Hippocampal formation (tissue), 2 donors: ENCODE results near the gene DSTN.

ENCODE experiments used
- DNase-seq, 2 donors: peaks; one replicate each; lab custom pipeline; 2025; lab: John Stamatoyannopoulos, UW

The DSTN gene

DNA sequence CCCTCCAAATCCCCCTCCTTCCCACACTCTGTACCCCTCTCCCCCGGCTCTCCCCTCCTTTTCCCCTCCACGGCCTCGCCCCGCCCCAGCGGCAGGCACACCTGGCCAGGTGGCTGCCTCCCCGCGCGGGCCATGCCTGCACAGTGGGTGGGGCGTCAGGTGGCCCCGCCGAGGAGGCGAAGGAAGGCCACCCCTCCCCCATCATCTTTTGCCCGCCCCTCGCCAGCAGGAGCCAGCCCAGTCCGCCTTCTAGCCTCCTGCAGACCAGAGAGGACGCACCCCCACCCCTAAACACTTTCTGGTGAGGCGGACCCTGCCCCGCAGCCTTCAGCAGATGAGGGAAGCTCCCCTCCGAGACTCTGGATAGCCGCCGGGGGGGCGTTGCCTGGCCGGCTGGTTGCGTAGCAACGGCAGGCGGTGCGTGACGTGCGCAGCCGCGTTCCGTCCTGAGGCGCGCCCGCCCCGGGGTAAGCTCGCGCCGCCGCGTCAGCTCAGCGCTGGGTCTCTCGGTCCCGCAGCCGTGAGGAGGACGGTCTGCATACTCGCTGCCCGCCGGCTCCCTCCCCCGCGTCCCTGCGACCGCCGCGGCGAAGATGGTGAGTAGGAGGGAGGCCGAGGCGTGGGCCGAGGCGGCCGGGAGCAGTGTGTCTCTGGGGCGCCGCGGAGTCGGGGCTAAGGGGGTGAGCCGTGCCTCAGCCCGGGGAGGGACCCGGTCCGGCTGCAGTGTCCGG, at the start of gene DSTN:
DSTN (plus strand) TSS at position 460 of the 731 bp plus-strand sequence; CDS start at position 594, 134 bp downstream.
- DNase-seq, result peak; percentile 85 to 86

DNA sequence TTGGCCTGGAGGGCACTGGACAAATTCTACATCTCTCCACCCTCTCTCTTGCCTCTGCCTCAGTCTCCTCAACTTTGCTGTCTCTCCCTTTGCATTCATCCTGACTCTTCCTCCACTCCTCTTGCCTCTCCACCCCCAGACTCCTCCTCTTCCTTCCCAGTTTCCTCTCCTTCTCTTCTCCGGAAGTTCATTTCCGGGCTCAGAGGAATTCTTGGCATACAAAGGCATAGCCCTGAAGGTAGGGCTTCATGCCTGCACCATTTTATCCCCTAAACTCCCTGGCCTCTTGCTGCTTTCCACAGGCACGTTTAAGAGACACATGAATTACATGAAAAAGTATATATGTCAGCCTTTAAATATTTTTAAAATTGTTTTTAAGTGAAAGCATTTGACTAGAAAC, 49.3 kb upstream of the DSTN start:
- no peak for DNase-seq

DNA sequence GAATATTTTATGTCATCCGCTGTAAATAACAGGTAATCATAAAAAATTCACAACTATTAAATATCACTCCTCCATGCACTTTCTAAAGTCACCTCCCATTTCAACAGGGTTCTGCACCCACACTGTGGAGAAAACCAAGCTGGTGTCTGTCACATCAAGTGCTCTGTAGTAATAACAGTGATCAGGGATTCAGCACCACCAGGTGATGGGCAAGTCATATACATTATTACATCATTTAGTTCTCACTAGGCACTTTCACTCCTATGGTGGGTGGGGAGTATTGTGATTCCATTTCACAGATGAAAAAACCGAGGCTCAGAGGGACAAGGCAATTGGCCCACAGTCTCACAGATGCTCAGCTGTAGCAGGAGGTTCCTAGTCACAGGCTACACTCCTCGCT, 47.3 kb upstream of the DSTN start:
- no peak for DNase-seq

DNA sequence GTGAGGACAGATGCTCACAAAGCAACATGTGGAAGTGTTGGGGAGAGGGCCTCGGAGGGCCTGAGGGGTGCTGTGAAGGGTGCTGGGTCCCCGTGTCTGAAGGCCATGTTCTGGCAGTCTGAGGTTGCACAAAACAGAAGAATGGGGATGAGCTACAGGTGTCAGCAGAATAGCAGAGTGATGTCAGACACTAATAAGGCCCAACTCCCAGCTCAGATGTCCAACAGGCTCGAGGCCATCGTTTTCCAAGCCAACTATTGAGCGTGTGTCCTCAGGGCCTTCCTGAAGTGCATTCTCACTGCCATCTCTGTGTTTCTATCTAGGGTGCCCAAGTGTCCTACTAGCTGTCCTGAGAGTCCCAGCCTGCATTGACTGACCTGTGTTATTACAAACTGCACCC, 46.5 kb upstream of the DSTN start:
- DNase-seq, result no peak

DNA sequence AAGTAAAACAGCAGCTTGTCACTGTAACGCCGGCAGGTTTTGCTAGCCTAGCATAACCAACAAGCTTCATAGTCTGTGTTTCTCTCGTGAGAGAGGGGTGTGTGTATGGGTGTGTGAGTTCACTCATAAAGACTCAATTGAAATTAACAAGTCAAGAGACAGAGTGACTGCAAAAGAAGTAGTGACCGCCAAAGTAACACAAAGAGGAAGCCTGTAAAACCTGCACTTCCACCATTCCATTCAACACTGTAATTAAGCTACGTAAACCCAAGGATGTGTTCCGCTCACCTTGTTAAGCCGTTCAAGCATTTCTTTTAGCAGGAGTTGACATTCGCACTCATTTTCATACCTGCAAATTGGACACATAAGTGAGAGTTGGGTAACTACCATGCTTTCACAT, 45.3 kb upstream of the DSTN start:
- no peak for DNase-seq

DNA sequence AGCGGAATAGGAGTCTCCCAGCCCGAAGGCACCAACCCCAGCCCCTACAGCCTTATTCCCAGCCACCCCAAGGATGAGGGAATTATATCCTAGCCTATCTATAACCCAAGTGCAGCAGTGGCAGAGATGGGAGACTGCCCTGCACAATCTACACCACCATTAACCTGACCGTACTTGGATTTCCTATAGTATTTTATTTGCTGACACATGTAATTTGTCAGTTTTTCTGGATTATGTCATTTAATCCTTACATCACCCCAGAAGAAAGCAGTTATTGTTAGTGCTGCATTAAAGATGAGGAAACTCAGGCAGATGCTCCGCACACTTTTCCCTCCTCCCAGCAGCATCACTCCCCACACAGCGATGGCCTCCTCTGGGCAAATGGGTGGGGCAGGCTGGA, 44.7 kb upstream of the DSTN start:
- DNase-seq, result no peak

DNA sequence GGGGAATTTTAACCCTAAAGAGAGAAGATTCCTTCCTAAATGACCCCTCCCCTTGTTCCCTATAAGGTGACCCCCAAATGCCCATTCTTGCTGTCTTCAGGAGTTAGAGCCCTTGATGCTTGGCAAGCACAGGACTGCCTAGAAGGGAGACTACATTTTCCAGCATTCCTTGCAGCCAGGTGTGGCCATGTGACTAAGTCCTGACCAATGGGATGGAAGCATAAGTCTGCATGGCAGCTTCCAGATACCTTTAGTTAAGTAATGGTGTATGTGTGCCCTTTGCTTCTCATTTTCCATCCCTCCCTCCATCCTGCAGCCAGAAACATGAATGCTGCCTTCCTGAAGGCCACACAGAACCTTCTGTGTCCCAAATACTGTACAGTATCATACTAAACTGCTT, 44.2 kb upstream of the DSTN start:
- DNase-seq, result no peak

DNA sequence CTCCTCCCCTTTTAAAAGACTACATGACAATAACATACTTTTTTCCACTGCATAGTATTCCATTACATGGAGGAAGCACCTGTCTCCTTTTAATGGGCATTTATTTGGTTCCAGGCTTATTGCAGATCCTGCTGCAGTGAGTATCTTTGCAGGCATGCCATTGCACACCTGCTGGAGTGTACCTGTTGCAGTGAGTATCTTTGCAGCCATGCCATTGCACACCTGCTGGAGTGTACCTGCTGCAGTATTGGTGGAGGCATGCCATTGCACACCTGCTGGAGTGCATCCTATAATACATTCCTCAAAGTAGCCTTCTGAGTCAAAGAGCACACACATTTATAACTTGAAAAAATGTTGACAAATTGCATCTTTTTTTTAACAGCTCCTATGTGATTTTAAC, 40.3 kb upstream of the DSTN start:
- no peak for DNase-seq

DNA sequence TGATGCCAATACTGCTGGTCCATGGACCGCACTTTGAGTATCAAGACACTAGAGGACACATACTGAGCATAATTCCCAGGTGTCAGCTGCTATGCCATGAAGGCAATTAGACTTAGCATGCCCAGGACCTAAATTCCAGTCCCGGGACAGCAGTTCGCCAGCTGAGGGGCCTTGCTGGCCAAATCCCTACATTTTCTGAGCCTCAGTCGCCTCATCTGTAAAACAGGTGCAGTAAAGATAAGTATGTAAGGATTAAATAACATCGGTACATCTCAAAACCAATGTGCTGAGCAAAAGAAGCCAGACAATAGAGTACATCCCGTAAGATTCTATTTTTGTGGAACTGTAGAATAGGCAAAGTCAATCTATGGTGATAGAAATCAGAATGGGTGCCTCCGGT, 39.7 kb upstream of the DSTN start:
- DNase-seq, result no peak

DNA sequence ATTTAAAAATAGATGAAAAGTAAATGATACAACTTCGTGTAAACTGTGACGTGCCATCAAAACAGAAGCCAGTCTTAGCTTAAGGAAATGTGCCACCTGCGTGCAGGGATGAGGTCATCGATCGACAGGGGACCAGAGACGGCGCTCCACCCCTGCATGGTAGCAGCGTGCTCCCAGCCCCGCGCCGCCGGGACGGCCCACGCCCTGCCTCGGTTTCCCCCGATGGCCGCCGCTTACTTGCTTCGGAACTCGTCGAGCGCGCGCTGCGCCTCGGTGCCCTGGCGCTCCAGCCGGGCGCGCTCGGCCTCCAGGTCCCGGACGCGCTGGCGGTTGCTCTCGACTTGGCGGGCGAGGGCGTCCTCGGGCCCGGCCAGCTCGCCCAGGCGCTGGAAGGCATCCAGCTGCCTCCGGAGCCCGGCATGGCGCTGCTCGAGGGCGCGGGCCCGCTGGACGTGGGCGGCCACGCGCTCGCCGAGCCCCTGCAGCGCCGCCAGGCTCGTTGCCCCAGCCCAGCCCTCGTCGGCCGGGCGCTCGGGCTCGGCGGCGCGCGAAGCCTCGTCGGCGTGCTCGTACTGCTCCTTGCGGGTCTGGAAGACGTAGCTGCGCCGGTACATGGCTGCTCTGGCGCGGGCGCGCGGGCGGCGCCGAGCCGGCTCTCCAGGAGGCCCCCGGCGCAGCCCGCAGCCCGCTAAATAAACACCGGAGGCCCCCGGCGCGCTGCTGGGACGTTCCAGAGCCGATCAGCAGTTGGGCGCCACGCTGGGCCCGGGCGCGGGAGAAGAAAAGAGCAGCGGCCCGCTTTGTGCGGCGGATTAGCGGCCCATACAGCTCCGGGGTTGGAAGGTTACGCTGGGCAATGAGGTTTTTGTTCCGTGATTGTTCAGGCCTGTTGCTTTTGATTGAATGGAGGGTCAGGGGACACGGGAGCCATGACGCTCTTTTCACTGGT, 38.9 kb upstream of the DSTN start, which contains the start of gene BFSP1:
BFSP1 (minus strand) TSS at position 664 of the 949 bp plus-strand sequence; CDS start at position 614, 50 bp downstream.
- DNase-seq, result peak; percentile 45 to 66

DNA sequence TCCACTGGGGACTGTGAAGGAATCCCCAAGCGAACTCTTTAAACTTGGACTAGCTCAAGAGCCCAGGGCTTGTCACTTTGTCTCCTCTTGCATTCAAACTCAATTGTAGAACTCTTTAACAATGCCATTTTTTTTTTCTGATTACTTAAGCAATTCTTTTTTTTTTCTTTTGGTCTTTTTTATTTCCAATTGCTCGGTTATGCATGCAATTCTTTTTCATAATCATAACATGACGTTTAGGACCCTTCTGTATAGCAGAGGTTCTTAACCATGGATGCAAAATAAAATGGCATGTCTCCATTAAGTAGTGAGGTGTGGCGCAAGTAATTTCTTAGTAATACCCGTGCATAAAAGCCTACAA, 38.2 kb upstream of the DSTN start:
- no peak for DNase-seq

DNA sequence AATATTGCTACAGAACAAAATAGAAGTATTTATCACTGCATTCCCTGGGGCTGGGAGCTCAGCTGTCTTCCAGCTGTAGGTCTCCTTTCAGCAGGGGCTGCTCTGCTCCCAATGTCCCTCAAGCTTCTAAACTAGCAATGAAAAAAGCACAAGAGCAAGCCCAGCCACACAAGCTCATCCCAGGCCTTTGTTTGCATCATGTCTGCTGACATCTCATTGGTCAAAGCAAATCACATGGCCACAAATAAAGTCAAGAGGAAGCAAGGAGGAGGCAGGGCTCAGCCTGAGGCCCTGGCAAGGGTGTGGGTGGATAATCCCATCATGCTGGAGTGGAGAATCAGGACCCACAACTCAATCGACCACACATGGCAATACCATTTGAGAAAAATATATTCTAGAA, 36.5 kb upstream of the DSTN start:
- no peak for DNase-seq

DNA sequence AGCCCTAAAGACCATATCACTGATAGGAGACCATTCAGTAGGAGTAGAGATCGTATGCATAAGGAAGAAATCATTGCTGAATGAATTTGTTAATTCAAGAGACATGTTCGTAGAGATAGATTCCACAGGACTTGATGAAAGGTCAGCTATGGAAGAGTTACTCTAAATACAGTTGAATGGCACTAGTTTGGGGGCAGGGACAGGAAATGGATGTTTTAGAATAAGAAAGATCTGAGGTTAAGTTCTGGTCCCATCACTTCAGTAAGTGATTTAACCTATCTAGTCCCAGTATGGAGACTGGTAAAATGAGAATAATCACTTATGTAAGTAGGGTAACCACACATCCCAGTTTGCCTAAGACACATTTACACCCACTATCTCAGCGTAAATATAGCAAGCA, 35.8 kb upstream of the DSTN start:
- DNase-seq, result no peak

DNA sequence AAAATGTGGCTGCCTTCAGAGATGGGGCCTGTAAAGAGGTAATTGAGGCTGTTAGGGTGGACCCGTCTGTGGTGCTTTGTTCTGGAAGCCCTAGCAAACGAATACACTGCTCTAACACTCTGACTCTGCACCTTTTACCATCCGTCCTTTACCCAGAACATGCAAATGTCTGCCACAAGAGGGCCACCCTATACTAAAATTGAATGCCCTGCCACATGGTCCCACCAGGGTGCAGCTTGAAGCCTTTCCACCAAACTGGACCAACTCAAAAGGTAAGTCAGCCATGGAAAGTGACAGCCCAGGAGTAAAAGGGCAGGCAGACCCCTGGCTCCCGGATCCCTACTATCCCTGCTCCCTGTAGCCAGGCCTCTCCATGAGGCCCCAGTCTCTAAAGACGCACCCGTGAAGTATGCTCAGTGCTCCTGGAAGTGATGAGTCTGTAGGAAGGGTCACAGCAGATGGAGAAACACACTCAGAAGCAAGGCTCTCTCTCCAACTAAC, 32.9 kb upstream of the DSTN start:
- DNase-seq, result peak; percentile 54 to 63

DNA sequence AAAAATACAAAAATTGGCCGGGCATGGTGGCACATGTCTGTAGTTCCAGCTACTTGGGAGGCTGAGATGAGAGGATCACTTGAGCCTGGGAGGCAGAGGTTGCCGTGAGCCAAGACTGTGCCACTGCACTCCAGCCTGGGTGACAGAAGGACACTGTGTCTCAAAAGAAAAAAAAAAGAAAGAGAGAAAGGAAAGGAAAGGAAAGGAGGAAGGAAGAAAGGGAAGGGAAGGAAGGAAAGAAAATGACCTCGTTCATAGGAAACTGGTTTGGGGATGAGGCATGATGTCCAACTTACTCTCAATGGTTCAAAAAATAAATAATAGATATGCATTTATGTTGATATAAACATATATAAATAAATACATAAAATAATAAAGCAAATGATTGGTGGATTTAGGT, 31.9 kb upstream of the DSTN start:
- no peak for DNase-seq

DNA sequence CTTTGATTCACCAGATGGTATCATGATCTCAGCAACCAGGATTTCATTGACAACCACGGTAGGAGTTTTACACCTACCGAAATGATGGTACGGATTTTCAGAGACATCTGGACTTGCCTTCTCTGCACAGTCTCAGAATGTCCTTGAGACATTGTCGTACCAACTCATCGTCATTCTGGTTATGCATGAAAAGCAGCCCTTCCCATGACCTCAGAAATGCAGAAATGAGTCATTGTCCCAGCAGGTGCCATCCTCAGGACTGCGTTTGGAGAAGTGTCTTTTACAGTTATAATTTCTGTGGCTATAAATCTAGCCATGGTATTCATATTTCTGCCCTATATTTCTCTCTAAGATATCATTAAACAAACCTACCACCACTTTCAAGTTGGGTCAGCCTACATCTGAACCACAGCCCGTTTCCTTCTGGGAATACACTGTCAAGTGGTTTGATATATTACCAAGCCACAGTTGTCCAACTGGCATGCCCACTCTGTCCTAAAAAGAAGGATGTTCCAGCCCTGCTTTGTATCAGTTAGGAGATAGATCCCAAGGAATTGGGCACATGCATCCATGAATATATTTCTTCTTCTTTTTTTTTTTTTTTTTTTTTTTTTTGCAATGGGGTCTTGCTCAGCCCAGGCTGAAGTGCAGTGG, 31.2 kb upstream of the DSTN start:
- no peak for DNase-seq

DNA sequence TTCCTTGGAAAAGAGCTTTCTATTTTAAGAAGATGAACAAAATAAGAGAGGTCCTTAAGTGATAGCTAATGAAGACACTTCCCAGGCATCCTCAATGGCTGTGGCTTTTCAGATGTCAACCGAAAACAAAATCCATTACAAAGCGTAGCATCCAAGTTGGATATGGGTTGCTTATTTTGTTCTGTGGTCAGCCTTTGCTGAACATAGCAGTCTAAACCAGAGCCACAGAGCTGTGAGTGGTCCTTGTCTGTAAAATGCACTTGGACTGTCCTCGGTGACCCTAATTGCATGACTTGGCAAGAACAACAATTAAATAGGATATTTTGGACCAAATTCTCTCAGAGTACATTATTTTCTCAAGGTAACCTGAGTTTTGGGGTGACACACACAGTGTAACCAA, 28.3 kb upstream of the DSTN start:
- no peak for DNase-seq

DNA sequence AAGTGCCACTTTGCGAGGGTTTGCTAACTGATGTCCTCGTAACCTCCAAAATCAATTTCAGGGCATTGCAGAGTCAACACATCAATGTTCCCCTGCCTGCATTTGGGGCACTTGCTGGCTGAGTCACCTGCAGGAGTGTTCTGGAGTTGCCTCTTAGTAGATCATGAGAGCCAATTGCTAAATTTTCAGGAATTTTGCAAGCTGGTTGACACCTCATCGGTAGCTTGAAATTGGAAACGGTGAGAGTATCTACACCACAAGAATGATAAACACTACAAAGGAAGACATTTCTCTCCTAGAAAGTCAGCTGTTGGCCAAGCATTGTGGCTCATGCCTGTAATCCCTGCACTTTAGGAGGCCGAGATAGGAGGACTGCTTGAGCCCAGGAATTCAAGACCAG, 27.9 kb upstream of the DSTN start:
- no peak for DNase-seq

DNA sequence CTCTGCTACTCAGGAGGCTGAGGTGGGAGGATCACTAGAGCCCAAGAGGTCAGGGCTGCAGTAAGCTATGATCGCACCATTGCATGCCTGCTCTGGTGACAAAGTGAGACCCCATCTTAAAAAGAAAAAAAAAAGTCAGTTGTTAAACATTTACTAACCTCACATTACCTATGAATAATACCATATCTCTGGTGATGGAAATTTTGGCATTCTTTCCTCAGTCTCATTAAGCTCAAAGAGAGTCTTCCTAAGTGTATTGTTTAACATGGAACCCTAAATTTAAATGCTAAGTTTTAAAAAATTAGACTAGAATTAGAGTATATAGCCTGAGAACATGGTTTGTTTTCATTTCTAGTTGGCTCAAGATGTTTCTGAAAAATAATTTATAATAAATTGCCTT, 27.4 kb upstream of the DSTN start:
- no peak for DNase-seq

DNA sequence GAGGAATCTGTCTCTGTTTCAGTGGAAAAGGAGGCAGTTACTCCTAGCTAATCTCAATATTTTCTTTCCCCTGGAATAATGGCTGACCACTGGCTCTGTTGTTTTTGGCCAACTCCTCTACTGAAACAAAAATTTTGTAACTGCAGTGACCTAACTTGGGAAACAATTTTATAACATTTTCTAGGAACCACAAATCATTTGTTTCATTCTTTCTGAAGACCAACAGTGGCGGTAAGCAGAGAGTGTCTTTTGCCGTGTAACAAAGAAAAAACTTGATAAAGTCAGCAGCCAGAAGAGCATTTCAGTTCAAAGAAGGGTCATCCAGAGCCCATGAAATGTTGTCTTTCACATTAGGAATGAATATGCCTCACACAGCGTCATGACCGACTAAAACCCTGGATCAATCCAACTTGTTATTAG, 26.9 kb upstream of the DSTN start:
- DNase-seq, result no peak

DNA sequence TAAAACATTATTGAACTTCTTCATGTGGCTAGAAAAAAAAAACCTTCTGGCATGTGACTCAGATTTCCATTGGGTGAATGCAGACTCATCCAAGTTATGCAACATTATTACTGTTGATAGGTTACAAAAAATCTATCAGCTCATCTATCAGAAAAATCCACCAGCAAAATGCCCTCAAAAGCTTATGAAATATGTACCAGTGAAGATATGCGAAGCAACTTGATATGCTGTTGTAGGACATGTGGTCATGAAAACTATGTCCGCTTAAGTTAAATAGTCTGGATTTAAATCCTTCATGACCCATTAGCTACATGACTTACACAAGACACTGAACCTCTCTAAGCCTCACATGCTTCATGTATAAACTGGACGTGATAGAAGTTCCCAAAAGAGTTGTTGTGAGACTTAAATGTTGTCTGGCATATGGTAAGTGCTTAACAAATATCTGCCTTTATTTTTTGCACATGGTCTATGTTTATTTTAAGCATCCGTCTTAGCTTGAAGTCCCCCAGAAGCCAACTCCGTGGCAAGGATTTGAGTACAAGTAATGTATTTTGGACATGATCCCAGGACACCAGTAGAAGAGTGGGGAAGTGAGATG, 26.2 kb upstream of the DSTN start:
- no peak for DNase-seq

DNA sequence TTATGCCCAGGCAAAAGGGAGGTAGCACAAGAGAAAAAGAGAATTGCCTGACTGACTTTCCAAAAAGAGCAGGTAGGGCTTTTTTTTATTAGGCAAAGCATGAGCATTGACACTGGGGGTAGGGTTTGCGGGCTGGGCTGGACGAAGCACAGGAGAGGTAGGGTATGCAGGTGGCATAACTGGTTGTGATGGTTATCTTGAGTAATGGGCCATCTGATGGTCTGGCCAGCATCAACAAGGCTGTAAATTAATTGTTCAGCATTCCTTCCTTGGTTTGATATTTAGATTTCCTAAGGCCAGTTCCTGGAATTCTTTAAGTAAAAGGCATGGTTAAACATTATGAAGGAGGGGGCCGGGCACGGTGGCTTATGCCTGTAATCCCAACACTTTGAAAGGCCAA, 24.7 kb upstream of the DSTN start:
- no peak for DNase-seq
